ENCODE results near the gene GAPVD1. TPM values are rescaled to one million over a fixed set of nuclear protein-coding genes. Genes with fewer than 3 reads are reported as not detected.

Gene GAPVD1
- total and polyA plus RNA-seq, 10 of the 15 experiments (the other 5 are each of a cell fraction or from before 2014, with no cell fraction given) = 4.3 to 36.6 (median 25.9) TPM

DNA sequence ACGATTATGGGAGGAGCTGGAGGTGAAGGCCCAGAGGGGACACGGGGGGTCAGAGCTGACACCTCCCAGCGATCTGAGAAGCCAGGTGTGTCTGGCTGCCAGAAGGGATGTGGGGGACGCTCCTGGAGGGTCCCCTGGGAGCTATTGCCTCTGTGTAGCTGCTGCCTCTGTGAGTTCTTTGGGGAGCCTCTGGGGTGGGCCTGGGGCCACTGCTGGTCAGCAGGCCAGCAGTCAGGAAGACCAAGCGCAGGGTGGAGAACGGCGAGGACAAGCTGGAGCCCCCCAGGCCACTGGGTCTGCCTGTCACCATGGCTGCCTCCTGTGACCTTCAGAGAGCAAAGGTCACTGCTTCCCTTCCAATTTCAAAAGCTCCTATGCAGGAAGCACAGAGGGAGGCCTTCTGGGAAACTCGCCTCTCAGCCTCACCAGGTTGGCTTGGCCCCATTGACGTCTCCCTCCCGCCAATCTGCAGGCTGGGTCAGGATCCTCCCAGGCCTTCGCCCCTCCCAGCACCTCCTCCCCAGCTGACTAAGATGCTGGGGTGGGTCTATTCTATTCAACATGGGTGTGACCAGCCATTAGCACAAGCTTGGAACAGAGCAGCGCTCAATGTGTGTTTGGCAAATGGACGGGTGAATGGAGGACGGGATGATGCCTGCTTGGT is 126.4 kb downstream of the GAPVD1 start (continued):
- TF ChIP-seq JUNB (IDR thresholded peaks at IDR 0.05) (no peak), CREB1 (IDR thresholded peaks at IDR 0.05; ENCODE audit: low read depth) (no peak)

DNA sequence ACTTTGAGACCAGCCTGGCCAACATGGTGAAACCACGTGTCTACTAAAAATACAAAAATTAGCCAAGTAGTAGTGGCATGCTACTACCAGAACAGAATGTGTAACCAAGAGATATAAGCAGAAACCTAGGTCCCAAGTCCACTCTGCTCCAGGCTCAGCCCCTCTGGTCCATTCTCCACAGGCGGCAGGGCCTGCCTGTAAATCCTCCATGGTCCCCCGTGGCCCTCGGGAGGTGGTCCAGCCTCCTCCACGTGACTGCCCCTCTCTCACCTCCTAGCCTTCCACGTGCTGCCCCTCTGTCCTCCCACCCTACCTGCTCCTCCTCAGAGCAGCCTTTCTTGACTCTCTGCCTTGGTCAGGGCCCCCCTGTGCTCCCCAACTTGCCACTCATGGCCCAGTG is 127.4 kb downstream of the GAPVD1 start:
- no peaks in the 10 kb centered on the region for H3K9me3 ChIP-seq (replicated peaks; ENCODE audit: control insufficient read depth, insufficient read depth, low read length)
- ATAC-seq = no peak
- CTCF ChIA-PET = no interaction called here
- H3K9ac ChIP-seq (ENCODE audit: control insufficient read depth, insufficient read depth, low read length) = no peak overlapping the region
- SMC1A ChIA-PET (ENCODE audit: uncharacterized antibody, unreplicated experiment) = no interaction called here
- BruUV-seq (replicated peaks) = no TSS peak
- no peak overlapping the region for H2AFZ ChIP-seq (ENCODE audit: control insufficient read depth, low read depth, low read length)
- intact Hi-C loops (cut with micrococcal nuclease; ENCODE audit: unreplicated experiment) = no loop called here
- no peaks in the 10 kb centered on the region for H3K27me3 ChIP-seq (replicated peaks in 1 of 2; ENCODE audit: control insufficient read depth in 2 of 2, insufficient read depth in 2 of 2, low read length in 1 of 2)
- no peak overlapping the region for H3K4me3 ChIP-seq
- in situ Hi-C loops (cut with MboI) = no loop called here
- no peaks in the 10 kb centered on the region for H3K36me3 ChIP-seq (ENCODE audit: control insufficient read depth in 2 of 2, insufficient read depth in 2 of 2, low read length in 1 of 2)
- whole genome bisulfite sequencing (ENCODE audit: insufficient coverage, insufficient replicate concordance, low lambda C conversion rate, missing lambda C conversion rate) = 9% methylated on average over 6 of the region's 6 CpGs
- H3K79me2 ChIP-seq (ENCODE audit: control insufficient read depth, insufficient read depth, low read length) = no peaks in the 10 kb centered on the region
- POLR2A ChIA-PET = no interaction called here
- DNase-seq (ENCODE audit: low read depth, low spot score) = no peak
- TF ChIP-seq SRF (IDR thresholded peaks at IDR 0.05; ENCODE audit: low read depth in 2 of 2, low read length in 2 of 2) = no peak
- TF ChIP-seq IKZF1 (conservative IDR thresholded peaks at IDR 0.05) = no peak
- TF ChIP-seq FOXK2 (IDR thresholded peaks at IDR 0.05) = no peak
- no peak for TF ChIP-seq MEF2B (IDR thresholded peaks at IDR 0.05; ENCODE audit: partially characterized antibody, poor library complexity, severe bottlenecking)
- no peak for TF ChIP-seq JUND (IDR thresholded peaks at IDR 0.05; ENCODE audit: low read depth, low read length)
- no peak for TF ChIP-seq NFXL1 (IDR thresholded peaks at IDR 0.05; ENCODE audit: borderline replicate concordance)
- no peak for TF ChIP-seq RAD51 (IDR thresholded peaks at IDR 0.05)
- no peak for TF ChIP-seq ZNF274 (IDR thresholded peaks at IDR 0.05; ENCODE audit: insufficient read depth, insufficient read length)
- TF ChIP-seq HDAC6 (IDR thresholded peaks at IDR 0.05; ENCODE audit: unreplicated experiment) = no peak
- no peak for TF ChIP-seq NFYA (IDR thresholded peaks at IDR 0.05; ENCODE audit: borderline replicate concordance, low read depth, low read length)
- TF ChIP-seq, protein P1, sequence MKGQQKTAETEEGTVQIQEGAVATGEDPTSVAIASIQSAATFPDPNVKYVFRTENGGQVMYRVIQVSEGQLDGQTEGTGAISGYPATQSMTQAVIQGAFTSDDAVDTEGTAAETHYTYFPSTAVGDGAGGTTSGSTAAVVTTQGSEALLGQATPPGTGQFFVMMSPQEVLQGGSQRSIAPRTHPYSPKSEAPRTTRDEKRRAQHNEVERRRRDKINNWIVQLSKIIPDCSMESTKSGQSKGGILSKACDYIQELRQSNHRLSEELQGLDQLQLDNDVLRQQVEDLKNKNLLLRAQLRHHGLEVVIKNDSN (IDR thresholded peaks at IDR 0.05; ENCODE audit: borderline replicate concordance, extremely low read length, insufficient read depth, low read depth, low read length) = no peak
- TF ChIP-seq ZNF207 (IDR thresholded peaks at IDR 0.05; ENCODE audit: borderline replicate concordance) = no peak
- TF ChIP-seq HDAC2 (IDR thresholded peaks at IDR 0.05) = no peak
- no peak for FAIRE-seq
- H3K27ac ChIP-seq (ENCODE audit: control insufficient read depth, insufficient read depth) = no peak overlapping the region
- no peak overlapping the region for H3K4me2 ChIP-seq (ENCODE audit: control insufficient read depth, insufficient read depth)
- RAD21 ChIA-PET (ENCODE audit: unreplicated experiment) = no interaction called here
- H3K4me1 ChIP-seq (ENCODE audit: control insufficient read depth, insufficient read depth, low read length) = no peaks in the 10 kb centered on the region
- no peaks in the 10 kb centered on the region for H4K20me1 ChIP-seq (ENCODE audit: control insufficient read depth, insufficient read depth)

All from GM12878 (cell line).